ENCODE results near the gene SNTG2. TPM values are rescaled to one million over a fixed set of nuclear protein-coding genes. Genes with fewer than 3 reads are reported as not detected.

SNTG2 gene
- polyA plus RNA-seq, 2 donors: 0.26 to 0.33 TPM

GRCh38 chr2:1162768-1163584, 212.3 kb downstream of the SNTG2 start:
- H3K4me3 ChIP-seq (ENCODE audit: low read depth in 1 of 2, low read length in 2 of 2): no peak overlapping the region
- 66 to 69% methylated on average over 12 of the region's 12 CpGs for WGBS, 2 donors
- H3K4me1 ChIP-seq (ENCODE audit: control insufficient read depth in 2 of 2, insufficient read depth in 2 of 2, low read length in 1 of 2): no peaks in the 10 kb centered on the region
- H3K36me3 ChIP-seq (ENCODE audit: control insufficient read depth in 2 of 2, insufficient read depth in 2 of 2, low read length in 1 of 2): no peaks in the 10 kb centered on the region
- H3K27me3 ChIP-seq (ENCODE audit: control insufficient read depth in 1 of 2, insufficient read depth in 2 of 2, low read length in 2 of 2): no peaks in the 10 kb centered on the region
- peaks cover 0 to 15% of the 10 kb centered on the region in 2 donors for H3K9me3 ChIP-seq (ENCODE audit: control insufficient read depth in 2 of 2, insufficient read depth in 1 of 2, low read depth in 1 of 2, low read length in 1 of 2)
- no peak overlapping the region for H3K27ac ChIP-seq (ENCODE audit: low read depth in 2 of 2, low read length in 1 of 2)

DNA sequence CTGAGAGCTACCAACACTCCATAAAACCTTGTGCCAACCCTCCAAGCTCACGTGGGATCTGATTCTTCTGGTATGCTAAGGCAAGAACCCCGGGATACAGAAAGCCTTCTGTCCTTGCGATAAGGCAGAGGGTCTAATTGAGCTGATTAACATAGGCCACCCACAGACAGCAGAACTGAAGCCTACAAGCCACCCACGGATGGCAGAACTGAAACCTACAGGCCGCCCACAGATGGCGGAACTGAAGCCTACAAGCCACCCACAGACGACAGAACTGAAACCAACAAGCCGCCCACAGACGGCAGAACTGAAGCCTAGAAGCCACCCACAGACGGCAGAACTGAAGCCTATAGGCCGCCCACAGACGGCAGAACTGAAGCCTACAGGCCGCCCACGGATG, 216.3 kb downstream of the SNTG2 start:
- Histone ChIP-seq H3K36me3 (ENCODE audit: control insufficient read depth in 2 of 2, insufficient read depth in 2 of 2, low read length in 1 of 2) (no peaks in the 10 kb centered on the region), H3K27ac (ENCODE audit: low read depth in 2 of 2, low read length in 1 of 2) (no peak overlapping the region), H3K4me1 (ENCODE audit: control insufficient read depth in 2 of 2, insufficient read depth in 2 of 2, low read length in 1 of 2) (peaks cover 0 to under 1% of the 10 kb centered on the region in 2 donors), H3K27me3 (ENCODE audit: control insufficient read depth in 1 of 2, insufficient read depth in 2 of 2, low read length in 2 of 2) (no peaks in the 10 kb centered on the region), H3K9me3 (ENCODE audit: control insufficient read depth in 2 of 2, insufficient read depth in 1 of 2, low read depth in 1 of 2, low read length in 1 of 2) (peaks cover 0 to 15% of the 10 kb centered on the region in 2 donors), H3K4me3 (ENCODE audit: low read depth in 1 of 2, low read length in 2 of 2) (no peak overlapping the region)
- 90 to 94% methylated on average over 14 of the region's 14 CpGs for WGBS, 2 donors

DNA sequence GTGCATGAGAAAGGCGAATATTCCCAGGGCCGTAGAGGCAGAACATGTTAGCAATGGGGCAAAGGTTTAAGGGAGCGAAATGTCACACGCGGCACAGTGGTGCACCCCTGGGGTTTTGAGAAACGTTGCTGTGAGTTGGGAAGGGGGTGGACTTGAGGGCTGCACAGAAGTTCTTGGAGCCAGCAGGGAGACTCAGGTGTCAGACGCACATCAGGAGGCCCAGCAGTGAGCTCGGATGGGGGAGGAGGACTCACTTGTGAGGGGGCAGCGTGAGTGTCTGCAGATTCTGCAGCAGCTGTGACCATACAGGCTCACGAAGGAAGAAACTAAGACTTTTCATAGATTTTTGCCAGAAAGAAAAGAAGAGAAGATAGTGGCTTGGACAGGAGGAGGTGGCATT, 218.2 kb downstream of the SNTG2 start:
- WGBS, 2 donors: 81 to 84% methylated on average over 10 of the region's 10 CpGs
- H3K27ac ChIP-seq (ENCODE audit: low read depth in 2 of 2, low read length in 1 of 2): no peak overlapping the region
- H3K4me1 ChIP-seq (ENCODE audit: control insufficient read depth in 2 of 2, insufficient read depth in 2 of 2, low read length in 1 of 2): peaks cover 0 to 2% of the 10 kb centered on the region in 2 donors
- no peaks in the 10 kb centered on the region for H3K27me3 ChIP-seq (ENCODE audit: control insufficient read depth in 1 of 2, insufficient read depth in 2 of 2, low read length in 2 of 2)
- no peaks in the 10 kb centered on the region for H3K36me3 ChIP-seq (ENCODE audit: control insufficient read depth in 2 of 2, insufficient read depth in 2 of 2, low read length in 1 of 2)
- no peak overlapping the region for H3K4me3 ChIP-seq (ENCODE audit: low read depth in 1 of 2, low read length in 2 of 2)
- peaks cover 4 to 5% of the 10 kb centered on the region in 2 donors for H3K9me3 ChIP-seq (ENCODE audit: control insufficient read depth in 2 of 2, insufficient read depth in 1 of 2, low read depth in 1 of 2, low read length in 1 of 2)

- Histone ChIP-seq H3K4me3 (ENCODE audit: low read depth in 1 of 2, low read length in 2 of 2) (no peak overlapping the region), H3K36me3 (ENCODE audit: control insufficient read depth in 2 of 2, insufficient read depth in 2 of 2, low read length in 1 of 2) (no peaks in the 10 kb centered on the region), H3K27me3 (ENCODE audit: control insufficient read depth in 1 of 2, insufficient read depth in 2 of 2, low read length in 2 of 2) (no peaks in the 10 kb centered on the region), H3K9me3 (ENCODE audit: control insufficient read depth in 2 of 2, insufficient read depth in 1 of 2, low read depth in 1 of 2, low read length in 1 of 2) (peaks cover 4 to 5% of the 10 kb centered on the region in 2 donors), H3K27ac (ENCODE audit: low read depth in 2 of 2, low read length in 1 of 2) (no peak overlapping the region), H3K4me1 (ENCODE audit: control insufficient read depth in 2 of 2, insufficient read depth in 2 of 2, low read length in 1 of 2) (peaks cover 0 to 2% of the 10 kb centered on the region in 2 donors)
- WGBS, 2 donors: 67 to 78% methylated on average over 13 of the region's 13 CpGs
Observed at GRCh38 chr2:1169291-1169949, 218.8 kb downstream of the SNTG2 start.

DNA sequence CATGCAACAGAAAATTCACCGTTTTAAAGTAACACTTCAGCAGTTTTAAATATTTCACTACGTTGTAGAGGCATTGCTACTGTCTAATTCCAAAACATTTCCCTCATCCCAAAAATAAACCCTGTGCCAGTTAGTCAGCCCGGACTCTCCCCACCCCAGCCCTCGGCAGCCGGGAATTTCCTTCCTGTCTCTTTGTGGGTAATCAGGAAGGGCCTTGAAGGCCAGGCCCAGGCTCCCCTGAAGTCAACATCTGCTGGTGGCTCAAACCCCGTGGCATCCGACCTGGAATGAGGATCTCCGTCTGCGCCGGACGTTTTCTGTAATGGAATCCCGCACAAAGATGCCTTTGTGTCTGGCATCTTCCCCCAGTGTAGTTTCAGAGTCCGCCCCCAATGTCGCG, 219.6 kb downstream of the SNTG2 start:
- 70 to 73% methylated on average over 15 of the region's 15 CpGs for WGBS, 2 donors
- Histone ChIP-seq H3K4me1 (ENCODE audit: control insufficient read depth in 2 of 2, insufficient read depth in 2 of 2, low read length in 1 of 2) (peaks cover 0 to 2% of the 10 kb centered on the region in 2 donors), H3K27ac (ENCODE audit: low read depth in 2 of 2, low read length in 1 of 2) (no peak overlapping the region), H3K27me3 (ENCODE audit: control insufficient read depth in 1 of 2, insufficient read depth in 2 of 2, low read length in 2 of 2) (no peaks in the 10 kb centered on the region), H3K9me3 (ENCODE audit: control insufficient read depth in 2 of 2, insufficient read depth in 1 of 2, low read depth in 1 of 2, low read length in 1 of 2) (peaks cover 4 to 5% of the 10 kb centered on the region in 2 donors), H3K36me3 (ENCODE audit: control insufficient read depth in 2 of 2, insufficient read depth in 2 of 2, low read length in 1 of 2) (no peaks in the 10 kb centered on the region), H3K4me3 (ENCODE audit: low read depth in 1 of 2, low read length in 2 of 2) (no peak overlapping the region)

DNA sequence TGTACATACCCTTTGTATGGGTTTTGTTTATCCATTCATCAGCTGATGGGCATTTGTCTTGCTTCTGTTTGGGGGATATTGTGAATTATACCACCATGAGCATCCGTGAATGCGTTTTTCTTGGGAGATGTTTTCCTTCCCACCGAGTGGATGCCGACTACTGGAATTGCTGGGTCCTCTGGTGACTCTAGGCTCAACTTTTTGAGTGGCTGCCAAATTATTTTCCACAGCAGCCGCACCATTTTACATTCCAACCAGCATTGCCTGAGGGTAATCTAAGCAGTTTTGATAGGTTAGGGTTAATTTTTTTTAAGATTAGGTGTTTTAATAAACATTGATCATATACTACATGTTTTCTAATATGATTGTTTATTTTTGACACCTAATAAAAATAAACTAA, 220.1 kb downstream of the SNTG2 start:
- Histone ChIP-seq H3K27ac (ENCODE audit: low read depth in 2 of 2, low read length in 1 of 2) (no peak overlapping the region), H3K4me1 (ENCODE audit: control insufficient read depth in 2 of 2, insufficient read depth in 2 of 2, low read length in 1 of 2) (peaks cover 0 to 2% of the 10 kb centered on the region in 2 donors), H3K36me3 (ENCODE audit: control insufficient read depth in 2 of 2, insufficient read depth in 2 of 2, low read length in 1 of 2) (no peaks in the 10 kb centered on the region), H3K9me3 (ENCODE audit: control insufficient read depth in 2 of 2, insufficient read depth in 1 of 2, low read depth in 1 of 2, low read length in 1 of 2) (peaks cover 4 to 5% of the 10 kb centered on the region in 2 donors), H3K4me3 (ENCODE audit: low read depth in 1 of 2, low read length in 2 of 2) (no peak overlapping the region), H3K27me3 (ENCODE audit: control insufficient read depth in 1 of 2, insufficient read depth in 2 of 2, low read length in 2 of 2) (no peaks in the 10 kb centered on the region)
- 71 to 80% methylated on average over 5 of the region's 5 CpGs for WGBS, 2 donors

DNA sequence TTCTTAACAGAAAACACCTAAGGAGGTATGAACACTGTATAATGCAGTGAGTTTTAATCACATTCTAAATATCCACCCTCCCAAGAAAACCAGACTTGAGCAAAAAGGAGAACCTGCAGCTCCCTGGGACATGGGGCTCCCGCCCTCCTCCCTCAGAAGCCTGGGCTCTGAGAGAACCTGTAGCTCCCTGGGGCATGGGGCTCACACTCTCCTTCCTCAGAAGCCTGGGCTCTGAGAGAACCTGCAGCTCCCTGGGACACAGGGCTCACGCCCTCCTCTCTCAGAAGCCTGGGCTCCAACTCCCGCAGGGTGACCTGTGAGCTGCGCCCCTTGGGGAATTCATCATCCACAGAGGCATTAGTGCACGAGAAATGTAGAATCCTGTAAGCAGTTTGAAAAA, 222.9 kb downstream of the SNTG2 start:
- peaks cover 0 to 2% of the 10 kb centered on the region in 2 donors for H3K4me1 ChIP-seq (ENCODE audit: control insufficient read depth in 2 of 2, insufficient read depth in 2 of 2, low read length in 1 of 2)
- no peaks in the 10 kb centered on the region for H3K36me3 ChIP-seq (ENCODE audit: control insufficient read depth in 2 of 2, insufficient read depth in 2 of 2, low read length in 1 of 2)
- no peak overlapping the region for H3K4me3 ChIP-seq (ENCODE audit: low read depth in 1 of 2, low read length in 2 of 2)
- peaks cover 0 to 5% of the 10 kb centered on the region in 2 donors for H3K9me3 ChIP-seq (ENCODE audit: control insufficient read depth in 2 of 2, insufficient read depth in 1 of 2, low read depth in 1 of 2, low read length in 1 of 2)
- no peaks in the 10 kb centered on the region for H3K27me3 ChIP-seq (ENCODE audit: control insufficient read depth in 1 of 2, insufficient read depth in 2 of 2, low read length in 2 of 2)
- no peak overlapping the region for H3K27ac ChIP-seq (ENCODE audit: low read depth in 2 of 2, low read length in 1 of 2)
- 79 to 82% methylated on average over 5 of the region's 5 CpGs for WGBS, 2 donors

GRCh38 chr2:1181893-1182292, 231.2 kb downstream of the SNTG2 start:
- Histone ChIP-seq H3K27ac (ENCODE audit: low read depth in 2 of 2, low read length in 1 of 2) (no peak overlapping the region), H3K36me3 (ENCODE audit: control insufficient read depth in 2 of 2, insufficient read depth in 2 of 2, low read length in 1 of 2) (no peaks in the 10 kb centered on the region), H3K4me1 (ENCODE audit: control insufficient read depth in 2 of 2, insufficient read depth in 2 of 2, low read length in 1 of 2) (no peaks in the 10 kb centered on the region), H3K9me3 (ENCODE audit: control insufficient read depth in 2 of 2, insufficient read depth in 1 of 2, low read depth in 1 of 2, low read length in 1 of 2) (no peaks in the 10 kb centered on the region), H3K27me3 (ENCODE audit: control insufficient read depth in 1 of 2, insufficient read depth in 2 of 2, low read length in 2 of 2) (no peaks in the 10 kb centered on the region), H3K4me3 (ENCODE audit: low read depth in 1 of 2, low read length in 2 of 2) (no peak overlapping the region)
- WGBS, 2 donors: 91 to 94% methylated on average over 3 of the region's 3 CpGs

DNA sequence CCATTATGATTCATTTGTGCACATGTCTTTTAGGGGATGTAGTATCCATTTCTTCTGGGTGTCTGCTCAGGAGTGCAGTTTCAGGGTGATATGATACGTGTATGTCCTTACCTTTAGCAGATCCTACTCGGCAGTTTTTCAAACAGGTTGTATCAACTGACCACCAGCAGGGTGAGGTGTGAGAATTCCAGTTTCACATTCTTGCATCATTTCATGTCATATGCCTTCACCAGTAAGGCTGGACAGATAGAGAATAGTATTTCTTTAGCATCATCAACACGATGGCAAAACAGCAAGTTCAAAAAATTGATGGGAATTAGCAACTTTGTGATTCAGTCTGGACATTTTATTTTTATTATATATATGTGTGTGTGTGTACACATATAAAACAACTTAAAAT, 232.7 kb downstream of the SNTG2 start:
- no peak overlapping the region for H3K4me3 ChIP-seq (ENCODE audit: low read depth in 1 of 2, low read length in 2 of 2)
- WGBS, 2 donors: 80 to 88% methylated on average over 3 of the region's 3 CpGs
- H3K27ac ChIP-seq (ENCODE audit: low read depth in 2 of 2, low read length in 1 of 2): no peak overlapping the region
- no peaks in the 10 kb centered on the region for H3K27me3 ChIP-seq (ENCODE audit: control insufficient read depth in 1 of 2, insufficient read depth in 2 of 2, low read length in 2 of 2)
- no peaks in the 10 kb centered on the region for H3K36me3 ChIP-seq (ENCODE audit: control insufficient read depth in 2 of 2, insufficient read depth in 2 of 2, low read length in 1 of 2)
- no peaks in the 10 kb centered on the region for H3K9me3 ChIP-seq (ENCODE audit: control insufficient read depth in 2 of 2, insufficient read depth in 1 of 2, low read depth in 1 of 2, low read length in 1 of 2)
- no peaks in the 10 kb centered on the region for H3K4me1 ChIP-seq (ENCODE audit: control insufficient read depth in 2 of 2, insufficient read depth in 2 of 2, low read length in 1 of 2)
